Activated CD4-positive, alpha-beta T cell treated with anti-CD3 and anti-CD28 coated beads, Interleukin-2, amount 10 ng/mL, durations not matched to agents 7 days and 5 days (primary cell): ENCODE measurements around the gene MIER1. TPM values are rescaled to one million over a fixed set of nuclear protein-coding genes. Genes with fewer than 3 reads are reported as not detected.

Experiments
- CTCF ChIA-PET: fragments of 350-600 bp; sonication (Branson Sonifier 250); formaldehyde crosslinking; loops from one replicate; lab custom pipeline; 2021; ENCODE audit warnings: antibody characterized with exemption; lab: Charles Lee
- POLR2A ChIA-PET: fragments of 350-600 bp; sonication (Branson Sonifier 250); formaldehyde crosslinking; loops from one replicate; lab custom pipeline; 2021; ENCODE audit warnings: antibody characterized with exemption; lab: Charles Lee
- DNase-seq: peaks from one replicate; pipeline ENCODE4 v3.0.0-alpha.2; 2020
- H3K27ac Mint-ChIP-seq: one replicate; pipeline ENCODE4 v1.8.0; 2021; ENCODE audit warnings: mild to moderate bottlenecking, moderate library complexity, mixed read lengths
- H3K27me3 Mint-ChIP-seq: one replicate; pipeline ENCODE4 v1.8.0; 2021; ENCODE audit warnings: mixed read lengths
- H3K36me3 Mint-ChIP-seq: one replicate; pipeline ENCODE4 v1.8.0; 2021; ENCODE audit warnings: low read depth, mixed read lengths
- H3K4me1 Mint-ChIP-seq: one replicate; pipeline ENCODE4 v1.8.0; 2021; ENCODE audit warnings: mixed read lengths
- H3K4me3 Mint-ChIP-seq: one replicate; pipeline ENCODE4 v1.8.0; 2021; ENCODE audit warnings: mild to moderate bottlenecking, moderate library complexity, mixed read lengths
- H3K9me3 Mint-ChIP-seq: one replicate; pipeline ENCODE4 v1.8.0; 2021; ENCODE audit warnings: mixed read lengths
- total RNA-seq, 2 experiments: library from RNA; stranded (reverse); gene quantifications; one replicate each; pipeline ENCODE4 v1.2.3, GENCODE V29; 2021

The MIER1 gene
- total RNA-seq, 2 experiments from 2014 or later: 54.2 to 56.9 TPM

GRCh38 chr1:66982561-66983260 is 57.9 kb downstream of the MIER1 start:
- ChIA-PET POLR2A (no interaction called here), CTCF (interaction anchor here (1.2 kb wide), 1 partner anchor 166 kb away, joined by 3 read pairs; no protein-coding TSS in a partner anchor)
- Mint-ChIP-seq H3K9me3 (no peaks in the 10 kb centered on the region), H3K27ac (peak overlapping the region; percentile 25), H3K27me3 (no peaks in the 10 kb centered on the region), H3K4me1 (peaks cover 22% of the 10 kb centered on the region), H3K4me3 (no peak overlapping the region), H3K36me3 (peaks cover 56% of the 10 kb centered on the region)
- no peak for DNase-seq

GRCh38 chr1:66984491-66984890 is 59.7 kb downstream of the MIER1 start:
- H3K27ac Mint-ChIP-seq: no peak overlapping the region

GRCh38 chr1:66985835-66986234 is 61.0 kb downstream of the MIER1 start:
- Mint-ChIP-seq H3K36me3 (peaks cover 63% of the 10 kb centered on the region), H3K27me3 (no peaks in the 10 kb centered on the region), H3K4me3 (no peak overlapping the region), H3K9me3 (no peaks in the 10 kb centered on the region), H3K27ac (no peak overlapping the region), H3K4me1 (peaks cover 18% of the 10 kb centered on the region)
- DNase-seq: no peak
- CTCF ChIA-PET: interaction anchor here (0.6 to 0.7 kb wide), 2 partner anchors 37 to 485 kb away, joined by 3 to 4 read pairs; no protein-coding TSS in a partner anchor
- POLR2A ChIA-PET: no interaction called here

More at GRCh38 chr1:66984491-66984890, 59.7 kb downstream of the MIER1 start:
- POLR2A ChIA-PET: no interaction called here
- peaks cover 59% of the 10 kb centered on the region for H3K36me3 Mint-ChIP-seq
- CTCF ChIA-PET: interaction anchor here (0.8 kb wide), 1 partner anchor 8 kb away, joined by 3 read pairs; no protein-coding TSS in a partner anchor
- peaks cover 22% of the 10 kb centered on the region for H3K4me1 Mint-ChIP-seq
- no peaks in the 10 kb centered on the region for H3K27me3 Mint-ChIP-seq
- no peak for DNase-seq
- H3K9me3 Mint-ChIP-seq: no peaks in the 10 kb centered on the region
- no peak overlapping the region for H3K4me3 Mint-ChIP-seq

- H3K27me3 Mint-ChIP-seq: no peaks in the 10 kb centered on the region
These were observed 68.3 kb downstream of the MIER1 start for GRCh38 chr1:66993076-66993475.

GRCh38 chr1:66996018-66996682 is 71.4 kb downstream of the MIER1 start:
- ChIA-PET CTCF (interaction anchor here (0.6 to 2.1 kb wide), 14 partner anchors 12 to 276 kb away, joined by 3 to 22 read pairs (median 4); no protein-coding TSS in a partner anchor), POLR2A (no interaction called here)
- Mint-ChIP-seq H3K27me3 (no peaks in the 10 kb centered on the region), H3K4me1 (peaks cover 18% of the 10 kb centered on the region), H3K36me3 (peaks cover 15% of the 10 kb centered on the region), H3K27ac (no peak overlapping the region), H3K9me3 (no peaks in the 10 kb centered on the region), H3K4me3 (no peak overlapping the region)
- peak; percentile 80 for DNase-seq

More at GRCh38 chr1:66993076-66993475, 68.3 kb downstream of the MIER1 start:
- ChIA-PET POLR2A (no interaction called here), CTCF (interaction anchor here (1.5 to 1.6 kb wide), 2 partner anchors 9 to 156 kb away, joined by 3 to 4 read pairs; no protein-coding TSS in a partner anchor)
- H3K36me3 Mint-ChIP-seq: peaks cover 25% of the 10 kb centered on the region
- peaks cover 7% of the 10 kb centered on the region for H3K4me1 Mint-ChIP-seq
- DNase-seq: no peak
- H3K4me3 Mint-ChIP-seq: no peak overlapping the region
- no peaks in the 10 kb centered on the region for H3K9me3 Mint-ChIP-seq
- no peak overlapping the region for H3K27ac Mint-ChIP-seq

GRCh38 chr1:66998972-66999371 is 74.2 kb downstream of the MIER1 start:
- no peak overlapping the region for H3K27ac Mint-ChIP-seq
- H3K27me3 Mint-ChIP-seq: no peaks in the 10 kb centered on the region
- ChIA-PET CTCF (no interaction called here), POLR2A (no interaction called here)
- peaks cover 18% of the 10 kb centered on the region for H3K4me1 Mint-ChIP-seq
- no peak for DNase-seq
- no peaks in the 10 kb centered on the region for H3K9me3 Mint-ChIP-seq
- peaks cover 30% of the 10 kb centered on the region for H3K36me3 Mint-ChIP-seq
- no peak overlapping the region for H3K4me3 Mint-ChIP-seq

- Mint-ChIP-seq H3K4me1 (peaks cover 18% of the 10 kb centered on the region), H3K36me3 (peaks cover 30% of the 10 kb centered on the region), H3K4me3 (no peak overlapping the region), H3K27ac (no peak overlapping the region), H3K9me3 (no peaks in the 10 kb centered on the region), H3K27me3 (no peaks in the 10 kb centered on the region)
- CTCF ChIA-PET: interaction anchor here (1.0 kb wide), 1 partner anchor 408 kb away, joined by 3 read pairs; no protein-coding TSS in a partner anchor
- DNase-seq: no peak
- POLR2A ChIA-PET: interaction anchor here (0.6 kb wide), 1 partner anchor 433 kb away, joined by 3 read pairs; no protein-coding TSS in a partner anchor
These were observed 75.0 kb downstream of the MIER1 start for GRCh38 chr1:66999640-67000400.

GRCh38 chr1:67001682-67002425 is 77.1 kb downstream of the MIER1 start:
- Mint-ChIP-seq H3K36me3 (peaks cover 31% of the 10 kb centered on the region), H3K9me3 (no peaks in the 10 kb centered on the region), H3K27ac (no peak overlapping the region), H3K27me3 (no peaks in the 10 kb centered on the region), H3K4me3 (no peak overlapping the region), H3K4me1 (peaks cover 11% of the 10 kb centered on the region)
- DNase-seq: no peak
- ChIA-PET CTCF (interaction anchor here (0.7 to 1.5 kb wide), 5 partner anchors 10 to 146 kb away, joined by 3 read pairs; no protein-coding TSS in a partner anchor), POLR2A (interaction anchor here (0.5 kb wide), 1 partner anchor 131 kb away, joined by 3 read pairs; no protein-coding TSS in a partner anchor)

GRCh38 chr1:67004176-67004575 is 79.4 kb downstream of the MIER1 start:
- ChIA-PET CTCF (interaction anchor here (1.0 kb wide), 1 partner anchor 23 kb away, joined by 3 read pairs; no protein-coding TSS in a partner anchor), POLR2A (no interaction called here)
- DNase-seq: no peak
- Mint-ChIP-seq H3K4me3 (no peak overlapping the region), H3K9me3 (no peaks in the 10 kb centered on the region), H3K27ac (no peak overlapping the region), H3K27me3 (no peaks in the 10 kb centered on the region), H3K4me1 (peaks cover 1% of the 10 kb centered on the region), H3K36me3 (peaks cover 25% of the 10 kb centered on the region)

GRCh38 chr1:67005068-67005467 is 80.3 kb downstream of the MIER1 start:
- CTCF ChIA-PET: no interaction called here
- no peak for DNase-seq
- H3K27me3 Mint-ChIP-seq: no peaks in the 10 kb centered on the region
- no peaks in the 10 kb centered on the region for H3K9me3 Mint-ChIP-seq
- H3K4me3 Mint-ChIP-seq: no peak overlapping the region
- POLR2A ChIA-PET: no interaction called here
- H3K27ac Mint-ChIP-seq: no peak overlapping the region
- H3K4me1 Mint-ChIP-seq: no peaks in the 10 kb centered on the region
- H3K36me3 Mint-ChIP-seq: peaks cover 30% of the 10 kb centered on the region

- Mint-ChIP-seq H3K27me3 (no peaks in the 10 kb centered on the region), H3K27ac (no peak overlapping the region), H3K4me3 (no peak overlapping the region), H3K36me3 (peaks cover 32% of the 10 kb centered on the region), H3K4me1 (peaks cover 2% of the 10 kb centered on the region), H3K9me3 (no peaks in the 10 kb centered on the region)
- ChIA-PET POLR2A (no interaction called here), CTCF (no interaction called here)
- DNase-seq: no peak
These were observed 85.0 kb downstream of the MIER1 start for GRCh38 chr1:67009792-67010191.

- Mint-ChIP-seq H3K9me3 (no peaks in the 10 kb centered on the region), H3K27me3 (no peaks in the 10 kb centered on the region), H3K27ac (no peak overlapping the region), H3K4me1 (peaks cover 2% of the 10 kb centered on the region), H3K36me3 (peaks cover 33% of the 10 kb centered on the region), H3K4me3 (no peak overlapping the region)
- DNase-seq: no peak
- ChIA-PET POLR2A (no interaction called here), CTCF (interaction anchor here (0.6 kb wide), 1 partner anchor 11 kb away, joined by 3 read pairs; no protein-coding TSS in a partner anchor)
These were observed 88.8 kb downstream of the MIER1 start for GRCh38 chr1:67013573-67013972.
